Hepatic stellate cell (primary cell): Measurements from ENCODE around the gene PRKCE.

Source experiments
- DNase-seq: peaks from one replicate; pipeline ENCODE4 v3.0.0; 2011; ENCODE audit warnings: low spot score

PRKCE gene

GRCh38 chr2:45728458-45728942 lies 77.0 kb downstream of the PRKCE start:
- DNase-seq, result no peak

DNA sequence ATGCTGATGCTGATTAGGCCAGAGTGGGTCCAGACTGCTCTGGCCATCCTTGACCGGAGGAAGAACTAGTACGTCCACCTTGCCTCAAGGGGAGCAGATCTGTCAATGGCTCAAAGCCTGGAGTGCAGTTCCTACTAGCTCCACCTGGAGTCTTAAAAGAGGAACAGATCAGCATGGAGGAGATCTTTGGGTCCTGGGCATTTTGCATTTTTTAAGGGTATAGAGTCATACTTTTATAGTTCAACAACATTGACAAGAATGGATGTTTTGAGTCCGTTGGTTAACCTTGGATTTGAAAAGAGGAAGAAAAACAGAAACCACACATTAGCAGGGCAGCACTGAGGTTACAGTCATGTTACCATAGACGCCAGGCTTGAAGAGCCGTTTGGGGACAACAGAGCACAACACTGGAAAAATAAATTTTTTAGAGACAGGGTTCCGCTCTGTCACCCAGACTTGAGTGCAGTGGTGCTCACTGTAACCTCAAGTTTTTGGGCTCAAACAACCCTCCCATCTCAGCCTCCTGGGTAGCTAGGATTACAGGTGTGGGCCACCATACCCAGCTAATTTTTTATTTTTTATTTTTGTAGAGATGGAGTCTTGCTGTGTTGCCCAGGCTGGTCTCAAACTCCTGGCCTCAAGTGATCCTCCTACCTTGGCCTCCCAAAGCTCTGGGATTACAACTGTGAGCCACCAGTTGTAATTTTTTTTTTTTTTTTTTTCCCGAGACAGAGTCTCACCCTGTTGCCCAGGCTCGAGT lies 78.5 kb downstream of the PRKCE start:
- no peak for DNase-seq

GRCh38 chr2:45731141-45731540 lies 79.7 kb downstream of the PRKCE start:
- DNase-seq, result no peak

GRCh38 chr2:45732436-45732835 lies 81.0 kb downstream of the PRKCE start:
- no peak for DNase-seq

DNA sequence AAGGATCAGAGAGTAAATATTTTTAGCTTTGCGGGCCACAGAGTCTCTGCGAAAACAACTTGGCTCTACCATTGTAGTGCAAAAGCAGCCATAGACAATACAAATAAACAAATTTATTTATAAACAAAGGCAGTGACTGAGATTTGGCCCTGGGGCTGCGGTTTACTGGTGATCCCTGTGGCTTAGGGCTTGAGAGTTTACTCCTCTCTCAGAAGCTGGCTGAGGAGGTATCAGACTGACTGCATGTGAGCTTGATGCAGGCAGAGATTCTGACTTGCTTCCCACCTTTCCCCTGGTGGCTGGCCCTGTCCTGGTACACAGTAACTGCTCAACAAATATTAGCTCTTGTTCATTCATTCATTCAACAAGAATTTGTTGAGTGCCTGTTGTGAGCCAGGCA lies 81.5 kb downstream of the PRKCE start:
- DNase-seq, result no peak

- no peak for DNase-seq
Measured at GRCh38 chr2:45734336-45734735, 82.9 kb downstream of the PRKCE start.

- no peak for DNase-seq
Measured at GRCh38 chr2:45734952-45735351, 83.5 kb downstream of the PRKCE start.

DNA sequence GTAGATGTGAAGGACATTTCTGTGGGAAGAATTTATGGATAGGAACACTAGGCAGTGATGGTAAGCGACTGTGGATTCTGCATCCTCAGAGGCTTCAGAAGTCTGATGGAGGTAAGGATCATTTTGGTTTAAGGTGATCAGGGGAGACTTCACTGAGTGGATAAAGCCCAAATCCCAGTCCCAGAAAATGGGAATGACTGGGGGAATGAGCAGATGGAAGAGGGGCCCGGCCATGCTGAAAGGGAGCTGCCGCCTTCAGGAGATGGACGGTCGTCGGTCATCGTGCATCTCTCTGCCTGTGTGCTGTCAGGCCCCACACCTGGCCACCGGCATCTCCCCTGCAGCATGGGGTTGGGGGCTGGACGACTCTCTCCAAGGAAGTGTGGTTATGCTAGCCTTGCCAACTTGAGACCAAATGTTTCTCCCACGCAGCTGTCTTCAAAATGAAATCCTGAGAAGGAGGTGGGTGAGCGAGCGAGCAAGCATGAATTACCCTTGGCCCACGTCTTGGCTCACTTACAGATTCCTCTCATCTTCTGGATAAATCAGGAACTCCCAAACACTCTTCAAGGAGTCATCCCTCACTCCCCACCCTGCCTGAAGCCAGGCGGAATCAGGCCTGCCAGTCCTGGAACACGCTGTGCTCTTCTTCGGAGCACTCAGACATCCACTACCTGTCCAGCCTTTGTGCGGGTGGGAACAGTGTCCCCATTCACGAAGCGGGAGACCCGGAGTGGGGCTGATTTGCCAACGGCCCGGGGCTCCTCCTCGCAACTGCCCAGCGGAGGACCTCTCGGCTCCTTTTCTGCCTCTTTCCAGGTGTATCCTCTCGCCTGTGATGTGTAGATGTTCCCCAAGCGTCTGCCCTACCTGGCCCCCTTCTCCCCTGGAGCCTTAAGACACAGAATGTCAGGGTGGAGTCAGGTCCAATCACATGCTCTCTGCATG lies 85.6 kb downstream of the PRKCE start:
- DNase-seq, result no peak

GRCh38 chr2:45739796-45740485 lies 88.5 kb downstream of the PRKCE start:
- DNase-seq, result peak; percentile 31

DNA sequence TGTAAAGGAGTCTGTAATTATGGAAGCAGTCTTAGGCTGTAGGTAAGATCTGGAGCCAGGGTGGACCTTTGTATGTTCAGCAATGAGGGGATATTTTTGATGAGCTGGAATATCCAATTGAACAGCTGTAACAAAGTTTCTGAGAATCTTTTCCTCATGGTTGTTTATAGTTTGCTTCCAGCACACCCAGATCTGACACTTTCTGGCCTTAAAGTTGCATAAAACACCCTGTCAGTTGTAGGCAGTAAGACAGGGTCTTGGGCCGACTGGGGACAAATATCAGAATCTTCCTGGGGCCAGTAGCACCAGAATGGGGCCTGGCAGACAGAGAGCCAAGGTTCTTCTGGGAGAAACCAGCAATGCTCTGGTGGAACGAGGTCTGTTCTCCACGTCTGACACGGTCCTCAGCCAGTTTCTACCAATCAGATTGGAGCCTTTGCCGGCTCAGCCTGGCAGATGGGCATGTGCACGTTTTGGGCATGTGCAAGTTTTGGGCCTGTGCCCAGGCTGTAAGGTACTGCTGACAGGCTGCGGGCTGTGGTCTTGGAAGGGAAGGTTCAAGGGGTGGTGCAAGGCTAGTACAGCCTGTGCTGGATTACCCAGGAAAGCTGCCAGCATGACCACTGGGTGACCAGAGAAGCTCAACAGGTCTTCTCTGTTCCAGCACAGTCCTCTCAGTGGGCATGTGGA lies 89.8 kb downstream of the PRKCE start:
- no peak for DNase-seq

DNA sequence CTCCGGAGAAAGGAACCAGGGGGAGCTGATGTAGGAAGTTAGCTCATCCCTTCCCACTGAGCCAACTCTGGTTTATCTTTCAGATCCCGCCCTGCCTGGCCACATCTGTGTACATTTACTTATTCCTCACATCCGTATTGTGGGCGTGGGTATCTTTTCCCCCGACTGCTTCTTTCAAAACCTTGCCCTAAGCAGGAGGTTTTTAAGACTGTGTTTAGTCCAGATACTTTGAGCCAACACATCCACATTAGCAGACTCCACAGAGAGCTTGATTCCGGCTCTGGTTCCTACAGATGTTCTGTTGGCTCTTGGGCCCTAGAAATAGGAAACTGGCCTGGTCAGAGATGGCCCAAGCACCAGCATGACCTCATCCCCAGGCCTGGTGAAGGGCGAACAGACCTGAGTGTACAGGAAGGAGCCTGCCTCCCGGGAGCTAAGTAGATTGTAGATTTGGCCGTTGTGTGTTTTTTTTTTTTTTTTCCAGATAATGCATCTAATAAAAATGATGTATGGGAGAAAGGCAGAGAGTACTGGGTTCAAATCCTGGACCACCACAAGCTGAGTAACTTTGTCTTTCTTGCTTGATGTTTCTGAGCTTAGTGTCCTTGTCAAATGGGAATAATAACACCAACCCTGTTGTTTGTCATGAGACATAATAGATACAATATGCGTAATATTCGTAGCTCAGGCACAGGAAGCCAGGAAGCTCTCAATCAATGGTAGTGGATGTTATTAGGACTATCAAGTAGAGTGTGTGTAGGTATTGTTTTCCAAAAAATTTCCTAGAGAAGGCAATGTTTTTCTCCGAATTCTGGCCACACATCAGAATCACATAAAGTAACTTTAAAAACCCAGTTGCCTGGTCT lies 92.3 kb downstream of the PRKCE start:
- no peak for DNase-seq

DNA sequence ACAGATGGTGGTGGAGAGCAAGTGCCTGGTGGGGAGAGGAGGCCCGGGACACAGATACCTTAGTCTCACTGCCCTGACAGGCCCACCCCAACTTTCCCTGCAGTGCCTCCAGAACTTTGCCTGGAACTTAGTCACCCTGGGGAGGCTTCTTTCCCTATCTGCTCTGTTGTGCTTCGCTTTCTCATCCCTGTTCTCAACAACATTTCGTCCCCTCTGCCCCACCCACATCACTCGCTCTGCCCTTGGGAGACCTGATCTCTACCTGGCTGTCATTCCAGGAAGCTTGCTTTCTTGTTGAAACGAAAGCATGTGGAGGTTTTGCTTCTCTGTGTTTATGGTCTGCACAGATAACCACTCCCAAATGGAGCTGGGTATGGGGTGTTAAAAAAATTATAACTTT lies 93.8 kb downstream of the PRKCE start:
- DNase-seq, result no peak

GRCh38 chr2:45746888-45747287 lies 95.4 kb downstream of the PRKCE start:
- no peak for DNase-seq

DNA sequence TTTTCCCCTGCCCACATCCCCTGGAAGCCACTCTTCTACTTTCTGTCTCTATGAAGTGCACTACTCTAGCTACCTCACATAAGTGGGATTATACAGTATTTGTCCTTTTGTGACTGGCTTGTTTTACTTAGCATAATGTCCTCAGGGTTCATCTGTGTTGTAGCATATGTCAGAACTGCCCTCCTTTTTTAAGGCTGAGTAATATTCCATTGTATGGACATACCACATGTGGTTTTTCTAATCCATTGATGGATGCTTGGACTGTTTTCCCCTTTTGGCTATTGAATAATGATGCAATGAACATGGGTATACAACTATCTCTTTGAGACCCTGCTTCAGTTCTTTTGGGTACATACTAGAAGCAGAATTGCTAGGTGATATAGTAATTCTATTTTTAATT lies 95.9 kb downstream of the PRKCE start:
- DNase-seq, result no peak

- no peak for DNase-seq
Measured at GRCh38 chr2:45748239-45748638, 96.8 kb downstream of the PRKCE start.

- no peak for DNase-seq
Measured at GRCh38 chr2:45750001-45750400, 98.5 kb downstream of the PRKCE start.

- no peak for DNase-seq
Measured at GRCh38 chr2:45750484-45750883, 99.0 kb downstream of the PRKCE start.

DNA sequence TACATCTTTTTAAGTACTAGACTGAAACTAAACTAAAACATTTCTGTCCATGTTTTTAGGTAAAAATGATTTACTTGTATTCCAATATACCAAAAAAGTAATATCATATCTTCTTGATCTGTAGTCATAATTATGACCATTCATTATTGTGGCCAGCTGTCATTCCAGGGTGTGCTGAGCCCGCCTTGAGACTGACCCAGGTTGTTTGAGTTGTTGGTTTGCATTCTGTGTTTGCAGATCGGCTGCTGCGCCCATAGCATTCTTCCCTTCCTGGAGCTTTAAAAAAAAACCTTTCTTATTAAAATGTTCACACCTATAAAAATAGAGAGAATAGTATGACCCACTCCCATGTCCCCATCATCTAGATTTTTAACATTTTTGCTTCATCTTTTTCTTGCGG lies 101.9 kb downstream of the PRKCE start:
- no peak for DNase-seq

DNA sequence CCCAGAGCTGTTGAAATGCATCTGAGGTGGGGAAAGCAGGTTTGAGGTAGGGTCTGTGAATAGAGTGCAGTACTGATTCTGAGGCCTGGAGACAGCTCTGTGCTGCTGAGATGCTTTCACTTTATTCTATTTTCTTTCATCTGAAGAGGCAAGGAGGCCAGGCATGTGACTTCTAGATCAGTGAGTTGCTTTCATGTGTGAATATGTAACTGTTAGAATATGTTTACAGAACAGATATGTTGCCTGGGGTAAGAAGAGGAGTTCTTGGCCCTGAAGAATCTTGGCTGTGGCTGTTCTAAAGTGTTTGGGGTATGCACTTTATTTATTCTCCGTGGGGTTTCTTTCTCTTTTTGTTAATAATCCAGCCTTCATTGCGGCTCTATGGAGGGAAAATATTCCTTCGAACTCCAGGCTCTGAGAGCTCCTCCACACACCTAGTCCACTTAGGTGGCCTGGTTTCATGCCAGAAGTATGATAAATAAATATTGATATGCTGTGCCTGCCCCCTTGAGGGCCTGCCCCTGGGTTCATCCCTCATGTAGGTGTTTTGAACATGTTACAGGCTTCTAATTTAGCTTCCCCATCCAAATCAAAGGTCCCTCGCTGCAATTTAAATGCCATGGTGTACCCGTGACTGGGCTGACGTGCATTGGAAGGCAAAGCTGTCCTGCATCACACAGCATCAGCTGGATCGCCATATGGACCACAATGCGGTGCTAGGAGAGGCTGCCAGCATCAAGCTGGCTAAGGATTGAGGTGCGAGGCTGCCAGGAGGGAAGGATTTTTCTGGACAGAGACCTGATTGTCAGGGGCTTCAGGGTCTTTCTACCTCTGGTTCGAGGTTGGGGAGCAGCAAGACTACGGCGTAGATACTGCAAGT lies 102.9 kb downstream of the PRKCE start:
- no peak for DNase-seq
